ENCODE results near the gene PHGDH. TPM values are rescaled to one million over a fixed set of nuclear protein-coding genes. Genes with fewer than 3 reads are reported as not detected.

Gene PHGDH
- total RNA-seq, 1 experiment from 2014 or later = 592 TPM

DNA sequence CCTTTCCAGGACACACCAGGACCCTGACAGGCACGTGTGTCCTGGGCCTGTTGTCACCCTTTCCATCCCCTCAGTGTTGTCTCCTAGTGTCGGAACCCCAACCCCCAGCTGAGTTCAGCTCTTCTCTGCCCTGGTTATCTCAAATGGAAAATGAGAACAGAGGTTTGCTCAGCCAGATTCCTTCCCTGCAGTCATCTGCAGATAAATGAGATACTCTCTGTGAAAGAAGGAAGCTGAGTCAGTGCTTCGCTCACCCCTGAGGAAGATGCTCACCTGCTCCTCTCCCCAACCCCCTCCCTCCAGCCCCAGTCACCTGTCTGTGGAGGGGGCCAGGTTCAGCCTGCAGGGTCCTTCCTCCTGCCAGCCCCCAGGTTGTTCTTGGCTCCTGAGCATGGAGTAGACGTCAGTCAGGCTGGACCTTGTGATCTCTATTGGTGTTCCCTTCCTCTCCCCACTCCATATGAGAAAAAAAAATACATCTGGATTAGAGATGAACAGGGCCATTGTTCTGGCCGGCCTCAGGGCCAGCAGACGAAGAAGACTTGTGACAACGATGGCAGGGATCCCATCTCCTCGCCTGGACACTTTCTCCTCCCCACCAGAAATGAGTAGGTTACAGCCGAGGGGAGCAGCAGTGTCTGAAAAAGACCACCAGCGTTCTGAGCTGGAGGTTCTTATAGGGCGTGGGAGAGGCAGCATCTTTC lies 20.9 kb downstream of the PHGDH start (continued):
- TF ChIP-seq ZNF232 (CRISPR knock-in tag; IDR thresholded peaks at IDR 0.05) = no peak
- no peak for TF ChIP-seq SMAD4 (CRISPR knock-in tag; IDR thresholded peaks at IDR 0.05)
- TF ChIP-seq RORB (CRISPR knock-in tag; IDR thresholded peaks at IDR 0.05) = no peak
- TF ChIP-seq, protein P1, sequence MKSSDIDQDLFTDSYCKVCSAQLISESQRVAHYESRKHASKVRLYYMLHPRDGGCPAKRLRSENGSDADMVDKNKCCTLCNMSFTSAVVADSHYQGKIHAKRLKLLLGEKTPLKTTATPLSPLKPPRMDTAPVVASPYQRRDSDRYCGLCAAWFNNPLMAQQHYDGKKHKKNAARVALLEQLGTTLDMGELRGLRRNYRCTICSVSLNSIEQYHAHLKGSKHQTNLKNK (CRISPR knock-in tag; IDR thresholded peaks at IDR 0.05) = no peak
- TF ChIP-seq ZSCAN18 (CRISPR knock-in tag; IDR thresholded peaks at IDR 0.05) = no peak

DNA sequence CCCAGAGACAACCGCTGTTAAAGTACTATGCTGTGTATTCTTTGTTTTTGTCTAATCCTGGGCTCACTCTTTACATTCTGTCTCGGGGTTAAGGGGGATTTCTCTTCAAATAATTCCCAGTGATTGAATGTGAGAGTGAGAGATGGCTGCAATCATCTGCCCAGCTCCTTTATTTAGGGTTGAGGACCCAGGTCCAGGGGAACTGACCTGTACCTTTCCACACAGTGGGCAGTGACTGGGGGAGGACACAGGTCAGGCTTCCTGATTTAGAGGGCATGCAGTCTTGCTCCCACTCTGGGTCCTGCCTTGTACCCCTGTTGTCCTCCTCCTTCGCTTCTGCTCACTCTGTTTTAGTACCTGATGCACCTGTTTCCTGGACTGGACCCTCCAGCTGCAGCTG lies 22.0 kb downstream of the PHGDH start:
- H3K27ac Mint-ChIP-seq = no peak overlapping the region
- no peaks in the 10 kb centered on the region for H3K4me1 Mint-ChIP-seq
- H3K36me3 Mint-ChIP-seq = peaks cover 90% of the 10 kb centered on the region
- no peak for TF ChIP-seq NR2C2 (CRISPR knock-in tag; IDR thresholded peaks at IDR 0.05)
- TF ChIP-seq CDX4 (CRISPR knock-in tag; IDR thresholded peaks at IDR 0.05; ENCODE audit: borderline replicate concordance) = no peak
- TF ChIP-seq RELA (CRISPR knock-in tag; IDR thresholded peaks at IDR 0.05; ENCODE audit: borderline replicate concordance) = no peak
- TF ChIP-seq, protein P2, sequence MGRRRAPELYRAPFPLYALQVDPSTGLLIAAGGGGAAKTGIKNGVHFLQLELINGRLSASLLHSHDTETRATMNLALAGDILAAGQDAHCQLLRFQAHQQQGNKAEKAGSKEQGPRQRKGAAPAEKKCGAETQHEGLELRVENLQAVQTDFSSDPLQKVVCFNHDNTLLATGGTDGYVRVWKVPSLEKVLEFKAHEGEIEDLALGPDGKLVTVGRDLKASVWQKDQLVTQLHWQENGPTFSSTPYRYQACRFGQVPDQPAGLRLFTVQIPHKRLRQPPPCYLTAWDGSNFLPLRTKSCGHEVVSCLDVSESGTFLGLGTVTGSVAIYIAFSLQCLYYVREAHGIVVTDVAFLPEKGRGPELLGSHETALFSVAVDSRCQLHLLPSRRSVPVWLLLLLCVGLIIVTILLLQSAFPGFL (CRISPR knock-in tag; IDR thresholded peaks at IDR 0.05; ENCODE audit: borderline replicate concordance) = no peak
- TF ChIP-seq, protein P1 (CRISPR knock-in tag; IDR thresholded peaks at IDR 0.05) = no peak
- TF ChIP-seq USF2 (CRISPR knock-in tag; IDR thresholded peaks at IDR 0.05) = no peak
- TF ChIP-seq SOX15 (CRISPR knock-in tag; IDR thresholded peaks at IDR 0.05) = no peak
- TF ChIP-seq GTF2I (CRISPR knock-in tag; conservative IDR thresholded peaks at IDR 0.05) = no peak
- TF ChIP-seq ZNF138 (CRISPR knock-in tag; conservative IDR thresholded peaks at IDR 0.05) = no peak
- no peak for TF ChIP-seq E2F4 (CRISPR knock-in tag; IDR thresholded peaks at IDR 0.05; ENCODE audit: borderline replicate concordance, low read depth)
- TF ChIP-seq CREM (CRISPR knock-in tag; IDR thresholded peaks at IDR 0.05) = no peak
- no peak for TF ChIP-seq NFATC4 (CRISPR knock-in tag; IDR thresholded peaks at IDR 0.05)
- TF ChIP-seq FOXP1 (CRISPR knock-in tag; IDR thresholded peaks at IDR 0.05; ENCODE audit: borderline replicate concordance) = no peak
- TF ChIP-seq, protein P3, sequence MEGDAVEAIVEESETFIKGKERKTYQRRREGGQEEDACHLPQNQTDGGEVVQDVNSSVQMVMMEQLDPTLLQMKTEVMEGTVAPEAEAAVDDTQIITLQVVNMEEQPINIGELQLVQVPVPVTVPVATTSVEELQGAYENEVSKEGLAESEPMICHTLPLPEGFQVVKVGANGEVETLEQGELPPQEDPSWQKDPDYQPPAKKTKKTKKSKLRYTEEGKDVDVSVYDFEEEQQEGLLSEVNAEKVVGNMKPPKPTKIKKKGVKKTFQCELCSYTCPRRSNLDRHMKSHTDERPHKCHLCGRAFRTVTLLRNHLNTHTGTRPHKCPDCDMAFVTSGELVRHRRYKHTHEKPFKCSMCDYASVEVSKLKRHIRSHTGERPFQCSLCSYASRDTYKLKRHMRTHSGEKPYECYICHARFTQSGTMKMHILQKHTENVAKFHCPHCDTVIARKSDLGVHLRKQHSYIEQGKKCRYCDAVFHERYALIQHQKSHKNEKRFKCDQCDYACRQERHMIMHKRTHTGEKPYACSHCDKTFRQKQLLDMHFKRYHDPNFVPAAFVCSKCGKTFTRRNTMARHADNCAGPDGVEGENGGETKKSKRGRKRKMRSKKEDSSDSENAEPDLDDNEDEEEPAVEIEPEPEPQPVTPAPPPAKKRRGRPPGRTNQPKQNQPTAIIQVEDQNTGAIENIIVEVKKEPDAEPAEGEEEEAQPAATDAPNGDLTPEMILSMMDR (IDR thresholded peaks at IDR 0.05) = no peak
- no peak for TF ChIP-seq KAT7 (CRISPR knock-in tag; IDR thresholded peaks at IDR 0.05; ENCODE audit: borderline replicate concordance)
- no peak for TF ChIP-seq ELF4 (CRISPR knock-in tag; IDR thresholded peaks at IDR 0.05; ENCODE audit: low read depth)
- TF ChIP-seq, protein P4, sequence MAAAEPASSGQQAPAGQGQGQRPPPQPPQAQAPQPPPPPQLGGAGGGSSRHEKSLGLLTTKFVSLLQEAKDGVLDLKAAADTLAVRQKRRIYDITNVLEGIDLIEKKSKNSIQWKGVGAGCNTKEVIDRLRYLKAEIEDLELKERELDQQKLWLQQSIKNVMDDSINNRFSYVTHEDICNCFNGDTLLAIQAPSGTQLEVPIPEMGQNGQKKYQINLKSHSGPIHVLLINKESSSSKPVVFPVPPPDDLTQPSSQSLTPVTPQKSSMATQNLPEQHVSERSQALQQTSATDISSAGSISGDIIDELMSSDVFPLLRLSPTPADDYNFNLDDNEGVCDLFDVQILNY (CRISPR knock-in tag; IDR thresholded peaks at IDR 0.05) = no peak
- no peaks in the 10 kb centered on the region for H3K27me3 Mint-ChIP-seq (ENCODE audit: low read depth)
- DNase-seq (ENCODE audit: low spot score) = no peak
- ATAC-seq = no peak
- H3K9me3 Mint-ChIP-seq = no peaks in the 10 kb centered on the region
- ChIA-PET POLR2A (interaction anchor here (1.0 kb wide), 1 partner anchor 17 kb away, joined by 3 read pairs; no protein-coding TSS in a partner anchor), CTCF (interaction anchor here (0.6 to 1.5 kb wide), 2 partner anchors 10 to 213 kb away, joined by 3 to 6 read pairs; no protein-coding TSS in a partner anchor)
- H3K4me3 Mint-ChIP-seq = no peak overlapping the region
